Kidney capillary endothelial cell (primary cell): ENCODE results near the gene SNX19.
"Not testable (repeated sequence)": the region's sequence is repeated elsewhere in the genome, so short reads cannot be mapped to it uniquely, and the experiment has no call there.

Experiments
- DNase-seq: peaks from one replicate; pipeline ENCODE4 v3.0.0-alpha.2; 2018; ENCODE audit warnings: low spot score

SNX19 gene

GRCh38 chr11:130916238-130916855, at the start of gene SNX19:
TSS of gene SNX19 (minus strand) at chr11:130916479. CDS start at chr11:130915939, 540 bp downstream.
- DNase-seq: peak; percentile 87

GRCh38 chr11:130964058-130964792, 47.9 kb upstream of the SNX19 start:
- no peak for DNase-seq

GRCh38 chr11:130947889-130948288, 31.6 kb upstream of the SNX19 start:
- no peak for DNase-seq

- no peak for DNase-seq
Measured at GRCh38 chr11:130947481-130947880, 31.2 kb upstream of the SNX19 start.

GRCh38 chr11:130947058-130947457, 30.8 kb upstream of the SNX19 start:
- DNase-seq: no peak

GRCh38 chr11:130945896-130946295, 29.6 kb upstream of the SNX19 start:
- no peak for DNase-seq

GRCh38 chr11:130940706-130941105, 24.4 kb upstream of the SNX19 start:
- DNase-seq: no peak

GRCh38 chr11:130937051-130937450, 20.8 kb upstream of the SNX19 start:
- no peak for DNase-seq

GRCh38 chr11:130932086-130932712, 15.9 kb upstream of the SNX19 start:
- no peak for DNase-seq

- no peak for DNase-seq
Measured at GRCh38 chr11:130924750-130925149, 8.5 kb upstream of the SNX19 start.

- not testable (repeated sequence) for DNase-seq
Measured at GRCh38 chr11:130920612-130921011, 4.3 kb upstream of the SNX19 start.

GRCh38 chr11:130918081-130918480, 1.8 kb upstream of the SNX19 start:
- DNase-seq: no peak

- DNase-seq: no peak
Measured at GRCh38 chr11:130916910-130917309, 631 bp upstream of the SNX19 start.

- DNase-seq: no peak
Measured at GRCh38 chr11:130915603-130916237, 559 bp downstream of the SNX19 start.

GRCh38 chr11:130913268-130913667, 3.0 kb downstream of the SNX19 start:
- no peak for DNase-seq

GRCh38 chr11:130912552-130912951, 3.7 kb downstream of the SNX19 start:
- DNase-seq: no peak

- DNase-seq: no peak
Measured at GRCh38 chr11:130911306-130911705, 5.0 kb downstream of the SNX19 start.

- peak; percentile 36 for DNase-seq
Measured at GRCh38 chr11:130909650-130910049, 6.6 kb downstream of the SNX19 start.

- peak; percentile 26 for DNase-seq
Measured at GRCh38 chr11:130908770-130909625, 7.3 kb downstream of the SNX19 start.

GRCh38 chr11:130908061-130908460, 8.2 kb downstream of the SNX19 start:
- no peak for DNase-seq

GRCh38 chr11:130907229-130907628, 9.1 kb downstream of the SNX19 start:
- DNase-seq: no peak

GRCh38 chr11:130906616-130907015, 9.7 kb downstream of the SNX19 start:
- DNase-seq: no peak
